Ishikawa (cell line): ENCODE results near the gene STRADA.

Source experiments
- EP300 ChIP-seq: IDR thresholded peaks from 2 replicates; pipeline ENCODE4 v1.6.1; 2012; ENCODE audit warnings: borderline replicate concordance
- RAD21 ChIP-seq: IDR thresholded peaks from 2 replicates; pipeline ENCODE4 v1.6.1; 2012; ENCODE audit warnings: low read depth
- TEAD4 ChIP-seq: IDR thresholded peaks from 2 replicates; pipeline ENCODE4 v1.6.1; 2012
- TF ChIP-seq, protein P1 (sequence below): IDR thresholded peaks from 2 replicates; pipeline ENCODE4 v1.6.1; 2012; ENCODE audit warnings: low read depth, mild to moderate bottlenecking

DNA sequence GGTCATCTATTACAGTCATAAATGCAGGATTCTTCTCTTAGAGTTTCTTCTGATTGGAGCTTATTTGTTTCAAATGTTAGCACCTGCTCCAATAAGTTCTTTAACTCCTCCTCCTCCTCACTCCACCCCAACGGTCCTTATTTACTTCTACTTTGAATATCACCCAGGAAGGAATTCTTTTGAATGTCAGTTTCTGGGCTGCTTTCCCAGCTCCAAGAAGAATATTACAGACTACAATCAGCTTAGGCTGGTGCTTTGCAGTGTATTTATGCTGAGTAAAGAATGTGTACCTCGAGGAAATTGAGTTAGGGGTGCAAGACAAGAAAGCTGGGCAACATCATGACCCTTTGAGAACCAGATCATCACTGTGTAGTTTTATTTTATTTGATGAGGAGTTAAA lies 88.5 kb downstream of the STRADA start:
- TF ChIP-seq, protein P1, sequence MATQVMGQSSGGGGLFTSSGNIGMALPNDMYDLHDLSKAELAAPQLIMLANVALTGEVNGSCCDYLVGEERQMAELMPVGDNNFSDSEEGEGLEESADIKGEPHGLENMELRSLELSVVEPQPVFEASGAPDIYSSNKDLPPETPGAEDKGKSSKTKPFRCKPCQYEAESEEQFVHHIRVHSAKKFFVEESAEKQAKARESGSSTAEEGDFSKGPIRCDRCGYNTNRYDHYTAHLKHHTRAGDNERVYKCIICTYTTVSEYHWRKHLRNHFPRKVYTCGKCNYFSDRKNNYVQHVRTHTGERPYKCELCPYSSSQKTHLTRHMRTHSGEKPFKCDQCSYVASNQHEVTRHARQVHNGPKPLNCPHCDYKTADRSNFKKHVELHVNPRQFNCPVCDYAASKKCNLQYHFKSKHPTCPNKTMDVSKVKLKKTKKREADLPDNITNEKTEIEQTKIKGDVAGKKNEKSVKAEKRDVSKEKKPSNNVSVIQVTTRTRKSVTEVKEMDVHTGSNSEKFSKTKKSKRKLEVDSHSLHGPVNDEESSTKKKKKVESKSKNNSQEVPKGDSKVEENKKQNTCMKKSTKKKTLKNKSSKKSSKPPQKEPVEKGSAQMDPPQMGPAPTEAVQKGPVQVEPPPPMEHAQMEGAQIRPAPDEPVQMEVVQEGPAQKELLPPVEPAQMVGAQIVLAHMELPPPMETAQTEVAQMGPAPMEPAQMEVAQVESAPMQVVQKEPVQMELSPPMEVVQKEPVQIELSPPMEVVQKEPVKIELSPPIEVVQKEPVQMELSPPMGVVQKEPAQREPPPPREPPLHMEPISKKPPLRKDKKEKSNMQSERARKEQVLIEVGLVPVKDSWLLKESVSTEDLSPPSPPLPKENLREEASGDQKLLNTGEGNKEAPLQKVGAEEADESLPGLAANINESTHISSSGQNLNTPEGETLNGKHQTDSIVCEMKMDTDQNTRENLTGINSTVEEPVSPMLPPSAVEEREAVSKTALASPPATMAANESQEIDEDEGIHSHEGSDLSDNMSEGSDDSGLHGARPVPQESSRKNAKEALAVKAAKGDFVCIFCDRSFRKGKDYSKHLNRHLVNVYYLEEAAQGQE, result no peak
- TF ChIP-seq RAD21 (no peak), TEAD4 (no peak), EP300 (no peak)
